Neural cell (in vitro differentiated cells): Measurements from ENCODE around the gene OSBPL2.

Experiments used
- EP300 ChIP-seq: fragments of 450-650 bp; conservative IDR thresholded peaks from 2 replicates; pipeline ENCODE4 v1.6.1; 2014; ENCODE audit warnings: antibody characterized with exemption, mild to moderate bottlenecking, moderate library complexity; ENCODE audit not compliant: poor library complexity, severe bottlenecking
- TF ChIP-seq, protein P1 (sequence below): fragments of 450-650 bp; IDR thresholded peaks from 2 replicates; pipeline ENCODE4 v1.5.1; 2014; ENCODE audit warnings: antibody characterized with exemption, mild to moderate bottlenecking, moderate library complexity; ENCODE audit not compliant: poor library complexity, severe bottlenecking

DNA sequence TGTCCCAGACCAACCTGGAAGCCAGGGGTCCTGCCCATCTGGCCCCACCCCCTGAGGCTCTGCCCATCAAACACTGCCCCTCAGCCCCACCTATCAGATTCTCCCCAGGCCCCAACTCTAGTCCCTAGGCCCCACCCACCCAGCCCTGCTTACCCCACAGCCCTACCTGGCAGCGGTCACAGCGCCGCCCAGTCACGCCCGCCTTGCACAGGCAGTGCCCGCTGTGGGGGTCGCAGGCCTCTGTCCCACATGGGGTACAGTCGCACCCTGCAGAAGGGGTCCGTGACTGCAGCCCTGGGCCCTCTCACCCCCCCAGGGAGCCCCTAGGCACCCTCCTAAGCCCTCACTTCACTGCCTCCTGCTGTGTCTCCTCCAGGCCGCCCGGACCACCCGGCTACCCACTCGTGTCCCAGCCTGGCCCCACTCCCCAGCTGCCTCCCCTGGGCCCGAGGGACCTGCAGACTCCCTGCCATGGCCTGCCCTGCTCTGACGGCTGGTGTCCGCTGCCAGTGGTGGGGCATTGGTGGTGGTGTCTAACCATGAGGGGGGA, 84.2 kb downstream of the OSBPL2 start:
- TF ChIP-seq, protein P1, sequence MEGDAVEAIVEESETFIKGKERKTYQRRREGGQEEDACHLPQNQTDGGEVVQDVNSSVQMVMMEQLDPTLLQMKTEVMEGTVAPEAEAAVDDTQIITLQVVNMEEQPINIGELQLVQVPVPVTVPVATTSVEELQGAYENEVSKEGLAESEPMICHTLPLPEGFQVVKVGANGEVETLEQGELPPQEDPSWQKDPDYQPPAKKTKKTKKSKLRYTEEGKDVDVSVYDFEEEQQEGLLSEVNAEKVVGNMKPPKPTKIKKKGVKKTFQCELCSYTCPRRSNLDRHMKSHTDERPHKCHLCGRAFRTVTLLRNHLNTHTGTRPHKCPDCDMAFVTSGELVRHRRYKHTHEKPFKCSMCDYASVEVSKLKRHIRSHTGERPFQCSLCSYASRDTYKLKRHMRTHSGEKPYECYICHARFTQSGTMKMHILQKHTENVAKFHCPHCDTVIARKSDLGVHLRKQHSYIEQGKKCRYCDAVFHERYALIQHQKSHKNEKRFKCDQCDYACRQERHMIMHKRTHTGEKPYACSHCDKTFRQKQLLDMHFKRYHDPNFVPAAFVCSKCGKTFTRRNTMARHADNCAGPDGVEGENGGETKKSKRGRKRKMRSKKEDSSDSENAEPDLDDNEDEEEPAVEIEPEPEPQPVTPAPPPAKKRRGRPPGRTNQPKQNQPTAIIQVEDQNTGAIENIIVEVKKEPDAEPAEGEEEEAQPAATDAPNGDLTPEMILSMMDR = no peak
- TF ChIP-seq EP300 = no peak
